ENCODE measurements around the gene CES5A. TPM values are rescaled to one million over a fixed set of nuclear protein-coding genes. Genes with fewer than 3 reads are reported as not detected.

The CES5A gene
- total and polyA plus RNA-seq, 2 of the 4 experiments (the other 2 are of a cell fraction), result not detected

- 0% methylated on average over 2 of the region's 6 CpGs; no CpG with 5 or more reads in 1 of the 2 experiments for WGBS, 2 experiments (ENCODE audit: extremely low coverage in 2 of 2, insufficient read length in 1 of 2)
- no TSS peak for BruUV-seq (replicated peaks)
- Histone ChIP-seq H2BK120ac (ENCODE audit: low read depth, low read length) (no peak overlapping the region), H3K14ac (replicated peaks; ENCODE audit: low read depth, low read length) (no peak overlapping the region), H2BK15ac (ENCODE audit: low read depth, low read length) (no peak overlapping the region), H2BK20ac (ENCODE audit: low read depth, low read length) (no peak overlapping the region), H3K36me3 (ENCODE audit: control insufficient read depth, insufficient read depth, low read length) (no peaks in the 10 kb centered on the region), H3K9ac (ENCODE audit: low read depth, low read length) (no peak overlapping the region), H3K4me2 (ENCODE audit: low read depth, low read length) (no peak overlapping the region), H2AK5ac (ENCODE audit: low read depth, low read length) (no peak overlapping the region), H3K27ac (ENCODE audit: insufficient read depth, low read length) (no peak overlapping the region), H3K18ac (ENCODE audit: low read depth, low read length) (no peak overlapping the region), H3K79me1 (ENCODE audit: low read depth in 1 of 2, low read length in 2 of 2) (no peaks in the 10 kb centered on the region), H3K9me3 (ENCODE audit: control insufficient read depth, insufficient read depth, low read length) (no peaks in the 10 kb centered on the region), H4K91ac (ENCODE audit: insufficient read depth, low read depth, low read length) (no peak overlapping the region), H3K4me1 (ENCODE audit: control insufficient read depth, insufficient read depth, low read length) (no peaks in the 10 kb centered on the region), H3K23ac (ENCODE audit: low read depth, low read length) (no peak overlapping the region), H3K56ac (ENCODE audit: extremely low read depth, insufficient read depth, low read length) (no peak overlapping the region), H3K4ac (ENCODE audit: low read depth, low read length) (no peak overlapping the region), H4K8ac (ENCODE audit: low read depth in 2 of 2, low read length in 2 of 2) (no peak overlapping the region), H3K4me3 (ENCODE audit: insufficient read depth, low read depth, low read length) (no peak overlapping the region), H4K5ac (ENCODE audit: low read depth, low read length) (no peak overlapping the region), H3K9me1 (ENCODE audit: insufficient read depth, low read length) (no peaks in the 10 kb centered on the region), H4K20me1 (ENCODE audit: insufficient read depth, low read length) (no peaks in the 10 kb centered on the region), H2BK5ac (ENCODE audit: low read depth, low read length, poor library complexity, severe bottlenecking) (no peak overlapping the region), H3K27me3 (ENCODE audit: control insufficient read depth, insufficient read depth, low read length) (no peaks in the 10 kb centered on the region), H2AK9ac (replicated peaks; ENCODE audit: low read depth, low read length, poor library complexity) (no peak overlapping the region), H2AFZ (replicated peaks; ENCODE audit: low read length, poor library complexity) (no peak overlapping the region)
- no peak for DNase-seq
- dilution Hi-C loops (cut with HindIII; ENCODE audit: low sequenced_read_pairs, unreplicated experiment), result no loop called here
- TF ChIP-seq FOS (IDR thresholded peaks at IDR 0.05; ENCODE audit: low read depth, low read length), result no peak
- no peak for TF ChIP-seq CHD1 (IDR thresholded peaks at IDR 0.05; ENCODE audit: low read depth, low read length)
- TF ChIP-seq ELK1 (IDR thresholded peaks at IDR 0.05; ENCODE audit: borderline replicate concordance, low read depth, low read length), result no peak
- no peak for TF ChIP-seq RCOR1 (IDR thresholded peaks at IDR 0.05; ENCODE audit: insufficient replicate concordance, low read length)
- no peak for TF ChIP-seq MAZ (IDR thresholded peaks at IDR 0.05; ENCODE audit: borderline replicate concordance, low read depth, low read length)
- no peak for TF ChIP-seq USF2 (IDR thresholded peaks at IDR 0.05; ENCODE audit: low read depth, low read length)
- TF ChIP-seq CTCF (conservative IDR thresholded peaks at IDR 0.05; ENCODE audit: low read depth, low read length), result no peak
- TF ChIP-seq POLR2A (IDR thresholded peaks at IDR 0.05; ENCODE audit: low read depth, low read length), result no peak
- no peak for TF ChIP-seq BHLHE40 (IDR thresholded peaks at IDR 0.05; ENCODE audit: low read depth, low read length)
- no peak for TF ChIP-seq CEBPB (IDR thresholded peaks at IDR 0.05; ENCODE audit: low read depth, low read length)
- no peak for TF ChIP-seq RFX5 (IDR thresholded peaks at IDR 0.05; ENCODE audit: low read depth, low read length)
- no peak for TF ChIP-seq MAFK (IDR thresholded peaks at IDR 0.05; ENCODE audit: low read depth, low read length)
- TF ChIP-seq MXI1 (IDR thresholded peaks at IDR 0.05; ENCODE audit: borderline replicate concordance, low read depth, low read length), result no peak
- CTCF ChIA-PET, result no interaction called here
- ATAC-seq (ENCODE audit: low read depth), result no peak
- intact Hi-C loops (cut with micrococcal nuclease), result no loop called here
- in situ Hi-C loops (cut with MboI; ENCODE audit: low sequenced_read_pairs), result no loop called here
- POLR2A ChIA-PET (ENCODE audit: unreplicated experiment), result no interaction called here
Observed at GRCh38 chr16:55906123-55906522, 30.9 kb upstream of the CES5A start.

All from IMR-90 (cell line).